ENCODE results near the gene FPR3. TPM values are rescaled to one million over a fixed set of nuclear protein-coding genes. Genes with fewer than 3 reads are reported as not detected.
A peak's percentile ranks its signal among the peaks of the same experiment; 100 is the strongest.

Gene FPR3
- total and polyA plus RNA-seq, 9 of the 15 experiments (the other 6 are each of a cell fraction or from before 2014, with no cell fraction given): 0.08 to 0.51 (median 0.22) TPM; not detected in 1

DNA sequence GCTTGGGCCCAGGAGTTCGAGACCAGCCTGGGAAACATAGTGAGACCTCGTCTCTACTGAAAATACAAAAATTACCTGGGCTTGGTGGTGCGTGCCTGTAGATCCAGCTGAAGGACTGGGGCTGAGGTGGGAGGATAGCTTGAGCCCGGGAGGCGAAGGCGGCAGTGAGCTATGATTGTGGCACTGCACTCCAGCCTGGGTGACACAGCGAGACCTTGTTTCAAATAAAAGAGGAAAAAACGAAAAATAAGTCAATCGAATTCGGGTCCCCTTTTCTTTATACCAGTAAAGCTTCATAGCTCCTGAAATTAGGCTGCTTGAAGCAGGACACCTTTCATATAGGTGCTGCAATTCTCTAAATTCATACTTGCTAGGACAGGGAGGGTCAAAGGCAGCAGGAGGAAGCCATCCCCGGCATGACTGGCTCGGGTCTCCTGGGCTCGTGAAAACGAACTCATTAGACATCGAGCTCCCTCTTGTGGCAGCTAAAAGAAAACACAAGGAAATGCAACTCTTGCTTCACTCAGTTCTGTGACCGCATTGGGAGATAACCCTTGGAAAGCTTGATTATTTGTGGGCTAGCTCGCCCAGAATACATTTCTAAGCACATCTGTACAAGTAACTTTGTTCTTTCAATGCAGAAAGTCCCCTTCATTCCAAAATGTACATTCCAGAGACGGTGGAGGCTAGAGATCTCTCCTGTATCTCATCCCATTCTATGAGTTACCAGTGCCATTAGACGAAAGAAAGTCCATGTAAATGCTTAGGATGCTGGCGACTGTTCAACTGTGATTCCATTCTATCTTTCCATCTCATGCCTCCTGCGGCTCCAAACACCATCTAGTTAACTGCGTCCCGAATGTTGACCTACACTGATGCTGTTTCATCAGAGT is 17.1 kb upstream of the FPR3 start (continued):
- TF ChIP-seq NR2C2 (CRISPR knock-in tag; IDR thresholded peaks at IDR 0.05): no peak
- peak; percentile 60 for TF ChIP-seq NR2C2 (tag; IDR thresholded peaks at IDR 0.05)
- peak; percentile 29 to 44; a peak in 2 of 4 replicates for TF ChIP-seq FOXK2 (conservative IDR thresholded peaks at IDR 0.05 in 1 of 2, IDR thresholded peaks at IDR 0.05 in 1 of 2; ENCODE audit: low read depth in 2 of 2)
- peak; percentile 59; the same call in 1 of the 2 replicates for TF ChIP-seq JUND (IDR thresholded peaks at IDR 0.05; ENCODE audit: borderline replicate concordance, low read depth, low read length)
- TF ChIP-seq JUND (tag; IDR thresholded peaks at IDR 0.05; ENCODE audit: borderline replicate concordance, low read depth, low read length): peak; percentile 59; the same call in 1 of the 3 replicates
- TF ChIP-seq ZNF75A (CRISPR knock-in tag; IDR thresholded peaks at IDR 0.05): no peak
- TF ChIP-seq, protein P1, sequence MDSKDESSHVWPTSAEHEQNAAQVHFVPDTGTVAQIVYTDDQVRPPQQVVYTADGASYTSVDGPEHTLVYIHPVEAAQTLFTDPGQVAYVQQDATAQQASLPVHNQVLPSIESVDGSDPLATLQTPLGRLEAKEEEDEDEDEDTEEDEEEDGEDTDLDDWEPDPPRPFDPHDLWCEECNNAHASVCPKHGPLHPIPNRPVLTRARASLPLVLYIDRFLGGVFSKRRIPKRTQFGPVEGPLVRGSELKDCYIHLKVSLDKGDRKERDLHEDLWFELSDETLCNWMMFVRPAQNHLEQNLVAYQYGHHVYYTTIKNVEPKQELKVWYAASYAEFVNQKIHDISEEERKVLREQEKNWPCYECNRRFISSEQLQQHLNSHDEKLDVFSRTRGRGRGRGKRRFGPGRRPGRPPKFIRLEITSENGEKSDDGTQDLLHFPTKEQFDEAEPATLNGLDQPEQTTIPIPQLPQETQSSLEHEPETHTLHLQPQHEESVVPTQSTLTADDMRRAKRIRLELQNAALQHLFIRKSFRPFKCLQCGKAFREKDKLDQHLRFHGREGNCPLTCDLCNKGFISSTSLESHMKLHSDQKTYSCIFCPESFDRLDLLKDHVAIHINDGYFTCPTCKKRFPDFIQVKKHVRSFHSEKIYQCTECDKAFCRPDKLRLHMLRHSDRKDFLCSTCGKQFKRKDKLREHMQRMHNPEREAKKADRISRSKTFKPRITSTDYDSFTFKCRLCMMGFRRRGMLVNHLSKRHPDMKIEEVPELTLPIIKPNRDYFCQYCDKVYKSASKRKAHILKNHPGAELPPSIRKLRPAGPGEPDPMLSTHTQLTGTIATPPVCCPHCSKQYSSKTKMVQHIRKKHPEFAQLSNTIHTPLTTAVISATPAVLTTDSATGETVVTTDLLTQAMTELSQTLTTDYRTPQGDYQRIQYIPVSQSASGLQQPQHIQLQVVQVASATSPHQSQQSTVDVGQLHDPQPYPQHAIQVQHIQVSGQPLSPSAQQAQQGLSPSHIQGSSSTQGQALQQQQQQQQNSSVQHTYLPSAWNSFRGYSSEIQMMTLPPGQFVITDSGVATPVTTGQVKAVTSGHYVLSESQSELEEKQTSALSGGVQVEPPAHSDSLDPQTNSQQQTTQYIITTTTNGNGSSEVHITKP (IDR thresholded peaks at IDR 0.05; ENCODE audit: partially characterized antibody): no peak
- TF ChIP-seq, protein P2, sequence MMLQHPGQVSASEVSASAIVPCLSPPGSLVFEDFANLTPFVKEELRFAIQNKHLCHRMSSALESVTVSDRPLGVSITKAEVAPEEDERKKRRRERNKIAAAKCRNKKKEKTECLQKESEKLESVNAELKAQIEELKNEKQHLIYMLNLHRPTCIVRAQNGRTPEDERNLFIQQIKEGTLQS (IDR thresholded peaks at IDR 0.05): peak; percentile 28; the same call in 1 of the 2 replicates
- TF ChIP-seq, protein P2 (CRISPR knock-in tag; conservative IDR thresholded peaks at IDR 0.05): no peak
- TF ChIP-seq SMAD4 (CRISPR knock-in tag; conservative IDR thresholded peaks at IDR 0.05): 0 out of 2 replicates have a peak, but pooled peaks have one; percentile 36
- TF ChIP-seq XRCC4 (IDR thresholded peaks at IDR 0.05; ENCODE audit: extremely low read depth, insufficient read depth, insufficient read length): no peak
- TF ChIP-seq SMC3 (conservative IDR thresholded peaks at IDR 0.05; ENCODE audit: insufficient read depth, low read depth, low read length): peak; percentile 75
- 0 out of 2 replicates have a peak, but pooled peaks have one; percentile 27 for TF ChIP-seq CXXC5 (CRISPR knock-in tag; IDR thresholded peaks at IDR 0.05)
- TF ChIP-seq FUS (optimal IDR thresholded peaks at IDR 0.05; ENCODE audit: low read depth, low read length): no peak
- no peak for TF ChIP-seq DIDO1 (tag; IDR thresholded peaks at IDR 0.05; ENCODE audit: low read depth)
- no peak for TF ChIP-seq NCOA6 (IDR thresholded peaks at IDR 0.05)
- TF ChIP-seq ESRRA (IDR thresholded peaks at IDR 0.05; ENCODE audit: borderline replicate concordance, low read depth): peak; percentile 63; the same call in 1 of the 2 replicates
- peak; percentile 73; the same call in 1 of the 2 replicates for TF ChIP-seq ZNF263 (CRISPR knock-in tag; IDR thresholded peaks at IDR 0.05; ENCODE audit: borderline replicate concordance)
- TF ChIP-seq, protein P3, sequence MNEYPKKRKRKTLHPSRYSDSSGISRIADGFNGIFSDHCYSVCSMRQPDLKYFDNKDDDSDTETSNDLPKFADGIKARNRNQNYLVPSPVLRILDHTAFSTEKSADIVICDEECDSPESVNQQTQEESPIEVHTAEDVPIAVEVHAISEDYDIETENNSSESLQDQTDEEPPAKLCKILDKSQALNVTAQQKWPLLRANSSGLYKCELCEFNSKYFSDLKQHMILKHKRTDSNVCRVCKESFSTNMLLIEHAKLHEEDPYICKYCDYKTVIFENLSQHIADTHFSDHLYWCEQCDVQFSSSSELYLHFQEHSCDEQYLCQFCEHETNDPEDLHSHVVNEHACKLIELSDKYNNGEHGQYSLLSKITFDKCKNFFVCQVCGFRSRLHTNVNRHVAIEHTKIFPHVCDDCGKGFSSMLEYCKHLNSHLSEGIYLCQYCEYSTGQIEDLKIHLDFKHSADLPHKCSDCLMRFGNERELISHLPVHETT (CRISPR knock-in tag; conservative IDR thresholded peaks at IDR 0.05 in 1 of 2, IDR thresholded peaks at IDR 0.05 in 1 of 2): no peak
- peak; percentile 47; the same call in 1 of the 2 replicates for TF ChIP-seq MYC (IDR thresholded peaks at IDR 0.05; ENCODE audit: low read depth, low read length)
- TF ChIP-seq MYC (CRISPR knock-in tag; IDR thresholded peaks at IDR 0.05; ENCODE audit: borderline replicate concordance, low read depth): 0 out of 2 replicates have a peak, but pooled peaks have one; percentile 30
